OCI-M2 (cell line): ENCODE results near the gene NUMA1.

Experiments
- DNase-seq: peaks from one replicate; lab custom pipeline; 2025; ENCODE audit not compliant: unreplicated experiment; lab: John Stamatoyannopoulos, UW

NUMA1 gene

GRCh38 chr11:72069200-72069599 is 11.1 kb downstream of the NUMA1 start:
- DNase-seq = no peak

GRCh38 chr11:72067676-72068075 is 12.7 kb downstream of the NUMA1 start:
- DNase-seq = no peak

- DNase-seq = no peak
These were observed 13.1 kb downstream of the NUMA1 start for GRCh38 chr11:72067266-72067665.

GRCh38 chr11:72066855-72067254 is 13.5 kb downstream of the NUMA1 start:
- no peak for DNase-seq

- DNase-seq = no peak
These were observed 18.5 kb downstream of the NUMA1 start for GRCh38 chr11:72061739-72062396.

GRCh38 chr11:72058416-72059034 is 21.8 kb downstream of the NUMA1 start:
- no peak for DNase-seq

GRCh38 chr11:72048766-72049460 is 31.4 kb downstream of the NUMA1 start:
- DNase-seq = no peak

- no peak for DNase-seq
These were observed 34.5 kb downstream of the NUMA1 start for GRCh38 chr11:72045849-72046248.

GRCh38 chr11:72042064-72042745 is 38.1 kb downstream of the NUMA1 start:
- DNase-seq = no peak

GRCh38 chr11:72041364-72042063 is 38.8 kb downstream of the NUMA1 start:
- no peak for DNase-seq

- DNase-seq = no peak
These were observed 39.6 kb downstream of the NUMA1 start for GRCh38 chr11:72040491-72041363.

- no peak for DNase-seq
These were observed 40.4 kb downstream of the NUMA1 start for GRCh38 chr11:72039856-72040401.

GRCh38 chr11:72039031-72039855 is 41.1 kb downstream of the NUMA1 start:
- DNase-seq = no peak

- DNase-seq = no peak
These were observed 41.9 kb downstream of the NUMA1 start for GRCh38 chr11:72038491-72038890.

GRCh38 chr11:72037554-72038311 is 42.6 kb downstream of the NUMA1 start:
- DNase-seq = no peak

GRCh38 chr11:72036687-72037086 is 43.7 kb downstream of the NUMA1 start:
- DNase-seq = no peak

- no peak for DNase-seq
These were observed 49.8 kb downstream of the NUMA1 start for GRCh38 chr11:72030472-72031045.

- DNase-seq = no peak
These were observed 54.3 kb downstream of the NUMA1 start for GRCh38 chr11:72026090-72026489.
